ENCODE measurements around the gene FZD4. TPM values are rescaled to one million over a fixed set of nuclear protein-coding genes. Genes with fewer than 3 reads are reported as not detected.
"Not testable (repeated sequence)": the region's sequence is repeated elsewhere in the genome, so short reads cannot be mapped to it uniquely, and the experiment has no call there.

The FZD4 gene
- total RNA-seq (ENCODE audit: low replicate concordance), result 6.4 and 11.9 TPM in 2 replicates
- long read RNA-seq, partial matches to known transcripts, result 0 of 9 reads
- long read RNA-seq, other reads (novel, unspliced or antisense), result 9 of 9 reads

GRCh38 chr11:86955361-86956120 is at the start of gene FZD4:
Gene FZD4, minus strand, starts transcription at chr11:86955395. Its CDS starts 310 bp downstream, at chr11:86955085.
- Mint-ChIP-seq H3K9me3 (no peaks in the 10 kb centered on the region), H3K4me3 (peak within 1 kb of the TSS; percentile 98), H3K27ac (peak within 1 kb of the TSS; percentile 93), H3K27me3 (peaks cover 14% of the 10 kb centered on the region), H3K4me1 (ENCODE audit: unreplicated experiment) (peaks cover 36% of the 10 kb centered on the region), H3K36me3 (peaks cover 12% of the 10 kb centered on the region)
- DNase-seq (ENCODE audit: extremely low spot score, unreplicated experiment), result peak; percentile 96
- peak; percentile 16 for TF ChIP-seq CTCF (conservative IDR thresholded peaks at IDR 0.05)

- not testable (repeated sequence) for H3K36me3 Mint-ChIP-seq; H3K27me3 Mint-ChIP-seq; H3K4me3 Mint-ChIP-seq; H3K27ac Mint-ChIP-seq; DNase-seq (ENCODE audit: extremely low spot score, unreplicated experiment); H3K9me3 Mint-ChIP-seq
- H3K4me1 Mint-ChIP-seq (ENCODE audit: unreplicated experiment), result peaks cover 12% of the 10 kb centered on the region
Measured at GRCh38 chr11:87004281-87004680, 49.1 kb upstream of the FZD4 start.

- H3K4me3 Mint-ChIP-seq, result no peak overlapping the region
- H3K36me3 Mint-ChIP-seq, result no peaks in the 10 kb centered on the region
- no peak for DNase-seq (ENCODE audit: extremely low spot score, unreplicated experiment)
- no peak overlapping the region for H3K27ac Mint-ChIP-seq
- H3K27me3 Mint-ChIP-seq, result no peaks in the 10 kb centered on the region
- TF ChIP-seq CTCF (conservative IDR thresholded peaks at IDR 0.05), result no peak
- H3K9me3 Mint-ChIP-seq, result no peaks in the 10 kb centered on the region
- H3K4me1 Mint-ChIP-seq (ENCODE audit: unreplicated experiment), result peaks cover 13% of the 10 kb centered on the region
Measured at GRCh38 chr11:87002918-87003317, 47.7 kb upstream of the FZD4 start.

- no peak for DNase-seq (ENCODE audit: extremely low spot score, unreplicated experiment)
- Mint-ChIP-seq H3K9me3 (no peaks in the 10 kb centered on the region), H3K27me3 (no peaks in the 10 kb centered on the region), H3K4me3 (peak overlapping the region; percentile 15), H3K4me1 (ENCODE audit: unreplicated experiment) (peaks cover 20% of the 10 kb centered on the region), H3K36me3 (no peaks in the 10 kb centered on the region), H3K27ac (peak overlapping the region; percentile 66)
- no peak for TF ChIP-seq CTCF (conservative IDR thresholded peaks at IDR 0.05)
Measured at GRCh38 chr11:86999859-87000753, 44.9 kb upstream of the FZD4 start.

GRCh38 chr11:86999388-86999787 is 44.2 kb upstream of the FZD4 start:
- H3K9me3 Mint-ChIP-seq, result no peaks in the 10 kb centered on the region
- H3K4me3 Mint-ChIP-seq, result no peak overlapping the region
- H3K27me3 Mint-ChIP-seq, result no peaks in the 10 kb centered on the region
- no peaks in the 10 kb centered on the region for H3K36me3 Mint-ChIP-seq
- peaks cover 20% of the 10 kb centered on the region for H3K4me1 Mint-ChIP-seq (ENCODE audit: unreplicated experiment)
- TF ChIP-seq CTCF (conservative IDR thresholded peaks at IDR 0.05), result no peak
- no peak overlapping the region for H3K27ac Mint-ChIP-seq
- DNase-seq (ENCODE audit: extremely low spot score, unreplicated experiment), result no peak

Data from type B pancreatic cell (in vitro differentiated cells).